HepG2 (cell line): Measurements from ENCODE around the gene RBM19. TPM values are rescaled to one million over a fixed set of nuclear protein-coding genes. Genes with fewer than 3 reads are reported as not detected.

Experiments
- ATF1 ChIP-seq: IDR thresholded peaks from 2 replicates; pipeline ENCODE4 v1.6.1; 2016; ENCODE audit warnings: mild to moderate bottlenecking, control low read depth
- CREB1 ChIP-seq, 2 experiments: fragments of 450-650 bp in 1 of 2; IDR thresholded peaks; 2 replicates each; pipeline ENCODE4 v1.6.1; 2016 to 2017; ENCODE audit warnings: control low read depth in 1 of 2, mild to moderate bottlenecking in 1 of 2, missing compliant biosample characterization in 1 of 2, missing genetic modification characterization in 1 of 2
- DRAP1 ChIP-seq: IDR thresholded peaks from 2 replicates; pipeline ENCODE4 v1.6.1; 2016; ENCODE audit warnings: missing genetic modification reagents, missing compliant biosample characterization
- MXD4 ChIP-seq: IDR thresholded peaks from 2 replicates; pipeline ENCODE4 v1.6.1; 2016; ENCODE audit warnings: mild to moderate bottlenecking, missing biosample characterization, missing genetic modification reagents
- MYC ChIP-seq: sonication (generic); formaldehyde crosslinking; IDR thresholded peaks from 2 replicates; pipeline ENCODE4 v1.9.0; 2021; ENCODE audit warnings: missing genetic modification reagents, borderline replicate concordance
- NFKBIZ ChIP-seq: IDR thresholded peaks from 2 replicates; pipeline ENCODE4 v1.6.1; 2018; ENCODE audit warnings: missing genetic modification reagents, missing compliant biosample characterization
- NFYB ChIP-seq: sonication (generic); formaldehyde crosslinking; IDR thresholded peaks from 2 replicates; pipeline ENCODE4 v1.4.0; 2020; ENCODE audit warnings: missing genetic modification reagents
- NRL ChIP-seq: sonication (generic); formaldehyde crosslinking; IDR thresholded peaks from 2 replicates; pipeline ENCODE4 v1.5.0; 2020; ENCODE audit warnings: missing genetic modification reagents, mild to moderate bottlenecking, moderate library complexity, borderline replicate concordance
- PHF20 ChIP-seq: sonication (generic); formaldehyde crosslinking; IDR thresholded peaks from 2 replicates; pipeline ENCODE4 v1.5.0; 2020; ENCODE audit warnings: mild to moderate bottlenecking, missing genetic modification reagents
- PRPF4 ChIP-seq: fragments of 200-400 bp; formaldehyde crosslinking; IDR thresholded peaks from 2 replicates; pipeline ENCODE4 v1.6.1; 2016; ENCODE audit warnings: low read length, low read depth; ENCODE audit not compliant: poor library complexity, severe bottlenecking
- RBAK ChIP-seq: sonication (generic); formaldehyde crosslinking; IDR thresholded peaks from 2 replicates; pipeline ENCODE4 v1.5.1; 2020; ENCODE audit warnings: mild to moderate bottlenecking, missing genetic modification reagents
- RFXANK ChIP-seq: IDR thresholded peaks from 2 replicates; pipeline ENCODE4 v1.6.1; 2016
- SIN3A ChIP-seq: IDR thresholded peaks from 2 replicates; pipeline ENCODE4 v1.6.1; 2011; ENCODE audit warnings: low read depth, mild to moderate bottlenecking, control low read depth, low read length, borderline replicate concordance
- U2AF1 ChIP-seq: fragments of 200-400 bp; formaldehyde crosslinking; optimal IDR thresholded peaks from 2 replicates; pipeline ENCODE3; 2017; ENCODE audit warnings: mild to moderate bottlenecking, low read depth, low read length
- ZBTB7B ChIP-seq: sonication (generic); formaldehyde crosslinking; IDR thresholded peaks from 2 replicates; pipeline ENCODE4 v1.4.0; 2020; ENCODE audit warnings: missing genetic modification reagents
- ZC3H13 ChIP-seq: sonication (generic); formaldehyde crosslinking; IDR thresholded peaks from 2 replicates; pipeline ENCODE4 v1.8.1; 2023; ENCODE audit warnings: mild to moderate bottlenecking, missing genetic modification reagents, moderate library complexity
- ZFP62 ChIP-seq: sonication (generic); formaldehyde crosslinking; IDR thresholded peaks from 2 replicates; pipeline ENCODE4 v1.4.0; 2020; ENCODE audit warnings: missing genetic modification reagents
- ZFX ChIP-seq: sonication (generic); formaldehyde crosslinking; IDR thresholded peaks from 2 replicates; pipeline ENCODE4 v1.4.0; 2020; ENCODE audit warnings: mild to moderate bottlenecking, low read depth, missing genetic modification reagents, moderate library complexity
- ZMYM2 ChIP-seq: sonication (generic); formaldehyde crosslinking; IDR thresholded peaks from 2 replicates; pipeline ENCODE4 v1.8.0; 2022; ENCODE audit warnings: mild to moderate bottlenecking, missing genetic modification reagents
- ZNF17 ChIP-seq: sonication (generic); formaldehyde crosslinking; IDR thresholded peaks from 2 replicates; pipeline ENCODE4 v1.5.0; 2020; ENCODE audit warnings: mild to moderate bottlenecking, missing genetic modification reagents
- ZNF446 ChIP-seq: sonication (generic); formaldehyde crosslinking; IDR thresholded peaks from 2 replicates; pipeline ENCODE4 v1.5.0; 2020; ENCODE audit warnings: mild to moderate bottlenecking, missing genetic modification reagents
- ZNF552 ChIP-seq: sonication (generic); formaldehyde crosslinking; IDR thresholded peaks from 2 replicates; pipeline ENCODE4 v1.9.0; 2022; ENCODE audit warnings: missing genetic modification reagents, mild to moderate bottlenecking, borderline replicate concordance
- ZNF557 ChIP-seq: sonication (generic); formaldehyde crosslinking; IDR thresholded peaks from 2 replicates; pipeline ENCODE4 v1.4.0; 2020; ENCODE audit warnings: missing genetic modification reagents
- ZNF629 ChIP-seq: sonication (generic); formaldehyde crosslinking; conservative IDR thresholded peaks from 2 replicates; pipeline ENCODE4 v1.5.0; 2020; ENCODE audit warnings: missing genetic modification reagents
- polyA plus RNA-seq, 8 experiments: library from polyadenylated mRNA; depleted of rRNA in 3 of 8; stranded (reverse) in 7 of 8; unstranded in 1 of 8; fragments of >200 nt; fragmentation: Illumina TruSeq in 4 of 8; extraction: Trizol in 4 of 8; gene quantifications; 2 replicates each; pipeline versions ENCODE4 v1.2.1 to v1.2.3, GENCODE V29; 2011 to 2016; ENCODE audit warnings: low read depth in 4 of 8, missing spikeins in 1 of 8, mixed read lengths in 1 of 8; ENCODE audit not compliant: insufficient read depth in 1 of 8
- total RNA-seq, 5 experiments: library from RNA; depleted of rRNA; stranded (reverse); fragments of >200 nt; fragmentation: Illumina TruSeq; extraction: Trizol; gene quantifications; 2 replicates each; pipeline ENCODE4 v1.2.3, GENCODE V29; 2016; ENCODE audit warnings: low read depth in 1 of 5
- TF ChIP-seq, protein P1 (sequence below): sonication (generic); formaldehyde crosslinking; IDR thresholded peaks from 2 replicates; pipeline ENCODE4 v1.8.0; 2022; ENCODE audit warnings: mild to moderate bottlenecking, missing genetic modification reagents; ENCODE audit not compliant: insufficient replicate concordance
- TF ChIP-seq, protein P2 (sequence below): sonication (generic); formaldehyde crosslinking; IDR thresholded peaks from 2 replicates; pipeline ENCODE4 v1.5.1; 2020; ENCODE audit warnings: missing genetic modification reagents, mild to moderate bottlenecking, borderline replicate concordance

RBM19 gene
- total and polyA plus RNA-seq, 2 of the 13 experiments (the other 11 are each of a cell fraction or from before 2014, with no cell fraction given) = 19.3 to 32.2 TPM

DNA sequence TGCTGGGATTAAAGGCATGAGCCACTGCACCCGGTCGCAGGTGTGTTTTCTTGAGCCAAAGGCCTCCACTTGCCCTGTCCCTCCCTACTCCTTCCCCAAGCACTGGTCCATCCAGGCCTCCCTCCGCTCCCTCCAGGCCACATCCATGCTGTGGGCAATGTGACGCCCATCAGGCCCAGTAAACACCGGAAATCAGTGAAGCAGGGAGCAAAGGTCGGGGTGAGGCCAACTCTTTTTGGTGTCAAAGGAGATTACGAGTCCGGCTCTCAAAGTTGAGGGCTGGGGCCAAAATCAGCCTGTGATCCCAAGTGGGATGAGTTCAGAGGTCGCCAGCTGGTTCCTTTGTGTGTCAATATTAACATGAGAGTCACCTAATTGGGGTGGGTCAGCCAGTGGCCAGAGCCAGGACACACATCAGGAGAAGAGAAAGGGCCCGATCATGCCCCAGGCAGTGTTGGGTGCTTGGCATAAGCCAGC lies 195.7 kb downstream of the RBM19 start (continued):
- peak; percentile 80 for TF ChIP-seq ZMYM2 (CRISPR knock-in tag)
- peak; percentile 74 for TF ChIP-seq ZNF629 (CRISPR knock-in tag)
- TF ChIP-seq MYC (CRISPR knock-in tag) = peak; percentile 87; the same call in 1 of the 2 replicates
- peak; percentile 36; the same call in 1 of the 2 replicates for TF ChIP-seq ZNF552
- TF ChIP-seq, protein P1, sequence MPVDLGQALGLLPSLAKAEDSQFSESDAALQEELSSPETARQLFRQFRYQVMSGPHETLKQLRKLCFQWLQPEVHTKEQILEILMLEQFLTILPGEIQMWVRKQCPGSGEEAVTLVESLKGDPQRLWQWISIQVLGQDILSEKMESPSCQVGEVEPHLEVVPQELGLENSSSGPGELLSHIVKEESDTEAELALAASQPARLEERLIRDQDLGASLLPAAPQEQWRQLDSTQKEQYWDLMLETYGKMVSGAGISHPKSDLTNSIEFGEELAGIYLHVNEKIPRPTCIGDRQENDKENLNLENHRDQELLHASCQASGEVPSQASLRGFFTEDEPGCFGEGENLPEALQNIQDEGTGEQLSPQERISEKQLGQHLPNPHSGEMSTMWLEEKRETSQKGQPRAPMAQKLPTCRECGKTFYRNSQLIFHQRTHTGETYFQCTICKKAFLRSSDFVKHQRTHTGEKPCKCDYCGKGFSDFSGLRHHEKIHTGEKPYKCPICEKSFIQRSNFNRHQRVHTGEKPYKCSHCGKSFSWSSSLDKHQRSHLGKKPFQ (CRISPR knock-in tag) = peak; percentile 90
- TF ChIP-seq RFXANK (CRISPR knock-in tag) = peak; percentile 70; the same call in 1 of the 2 replicates
- TF ChIP-seq RBAK (CRISPR knock-in tag) = no peak
- TF ChIP-seq CREB1 (IDR thresholded peaks at IDR 0.05) = peak; percentile 56; the same call in 1 of the 2 replicates
- TF ChIP-seq CREB1 (CRISPR knock-in tag; IDR thresholded peaks at IDR 0.05) = peak; percentile 79; the same call in 1 of the 2 replicates
- TF ChIP-seq PHF20 (CRISPR knock-in tag) = peak; percentile 41; the same call in 1 of the 2 replicates
- TF ChIP-seq NRL (CRISPR knock-in tag) = 0 out of 2 replicates have a peak, but pooled peaks have one; percentile 34
- TF ChIP-seq DRAP1 (CRISPR knock-in tag) = peak; percentile 81
- TF ChIP-seq ZFP62 (CRISPR knock-in tag) = no peak
- no peak for TF ChIP-seq ZNF557
- TF ChIP-seq ZBTB7B (CRISPR knock-in tag) = peak; percentile 83
- TF ChIP-seq U2AF1 = no peak
- TF ChIP-seq PRPF4 = no peak
- TF ChIP-seq ZNF446 (CRISPR knock-in tag) = no peak
- TF ChIP-seq NFKBIZ (CRISPR knock-in tag) = peak; percentile 78
- no peak for TF ChIP-seq SIN3A
- TF ChIP-seq ATF1 (CRISPR knock-in tag) = peak; percentile 53; the same call in 1 of the 2 replicates
- TF ChIP-seq ZFX (CRISPR knock-in tag) = peak; percentile 98
- TF ChIP-seq NFYB = peak; percentile 27; the same call in 1 of the 2 replicates
- TF ChIP-seq, protein P2, sequence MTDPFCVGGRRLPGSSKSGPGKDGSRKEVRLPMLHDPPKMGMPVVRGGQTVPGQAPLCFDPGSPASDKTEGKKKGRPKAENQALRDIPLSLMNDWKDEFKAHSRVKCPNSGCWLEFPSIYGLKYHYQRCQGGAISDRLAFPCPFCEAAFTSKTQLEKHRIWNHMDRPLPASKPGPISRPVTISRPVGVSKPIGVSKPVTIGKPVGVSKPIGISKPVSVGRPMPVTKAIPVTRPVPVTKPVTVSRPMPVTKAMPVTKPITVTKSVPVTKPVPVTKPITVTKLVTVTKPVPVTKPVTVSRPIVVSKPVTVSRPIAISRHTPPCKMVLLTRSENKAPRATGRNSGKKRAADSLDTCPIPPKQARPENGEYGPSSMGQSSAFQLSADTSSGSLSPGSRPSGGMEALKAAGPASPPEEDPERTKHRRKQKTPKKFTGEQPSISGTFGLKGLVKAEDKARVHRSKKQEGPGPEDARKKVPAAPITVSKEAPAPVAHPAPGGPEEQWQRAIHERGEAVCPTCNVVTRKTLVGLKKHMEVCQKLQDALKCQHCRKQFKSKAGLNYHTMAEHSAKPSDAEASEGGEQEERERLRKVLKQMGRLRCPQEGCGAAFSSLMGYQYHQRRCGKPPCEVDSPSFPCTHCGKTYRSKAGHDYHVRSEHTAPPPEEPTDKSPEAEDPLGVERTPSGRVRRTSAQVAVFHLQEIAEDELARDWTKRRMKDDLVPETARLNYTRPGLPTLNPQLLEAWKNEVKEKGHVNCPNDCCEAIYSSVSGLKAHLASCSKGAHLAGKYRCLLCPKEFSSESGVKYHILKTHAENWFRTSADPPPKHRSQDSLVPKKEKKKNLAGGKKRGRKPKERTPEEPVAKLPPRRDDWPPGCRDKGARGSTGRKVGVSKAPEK = peak; percentile 48; the same call in 1 of the 2 replicates
- 0 out of 2 replicates have a peak, but pooled peaks have one; percentile 39 for TF ChIP-seq ZC3H13 (CRISPR knock-in tag)
- peak; percentile 74; the same call in 1 of the 2 replicates for TF ChIP-seq MXD4 (CRISPR knock-in tag)
- TF ChIP-seq ZNF17 = no peak
